ENCODE data around the gene TSPYL6. TPM values are rescaled to one million over a fixed set of nuclear protein-coding genes. Genes with fewer than 3 reads are reported as not detected.

The TSPYL6 gene
- total RNA-seq, 1 donor from 2014 or later, result not detected

- Histone ChIP-seq H4K20me1 (ENCODE audit: low read depth) (no peaks in the 10 kb centered on the region), H3K36me3 (no peaks in the 10 kb centered on the region), H3K4me2 (no peak overlapping the region), H2AFZ (replicated peaks) (no peak overlapping the region), H3K27me3 (peaks cover 24% of the 10 kb centered on the region), H3K79me2 (ENCODE audit: low read depth) (no peaks in the 10 kb centered on the region), H3K4me3 (no peak overlapping the region), H3F3A (ENCODE audit: low read depth) (no peaks in the 10 kb centered on the region), H3K9ac (no peak overlapping the region), H3K4me1 (peaks cover 10% of the 10 kb centered on the region), H3K9me3 (ENCODE audit: low read depth) (no peaks in the 10 kb centered on the region), H3K27ac (no peak overlapping the region)
- H3K36me3 Mint-ChIP-seq, result no peaks in the 10 kb centered on the region
- no peaks in the 10 kb centered on the region for H3K4me1 Mint-ChIP-seq
- H3K4me3 Mint-ChIP-seq, result no peak overlapping the region
- DNase-seq (ENCODE audit: low spot score), result no peak
- no peak overlapping the region for H3K27ac Mint-ChIP-seq
- TF ChIP-seq EZH2phosphoT487 (IDR thresholded peaks at IDR 0.05) (no peak), EZH2 (IDR thresholded peaks at IDR 0.05) (no peak), CTCF (IDR thresholded peaks at IDR 0.05) (no peak)
- H3K27me3 Mint-ChIP-seq (ENCODE audit: insufficient read depth, low read depth), result no peaks in the 10 kb centered on the region
- no peaks in the 10 kb centered on the region for H3K9me3 Mint-ChIP-seq
These were observed 29.4 kb upstream of the TSPYL6 start for GRCh38 chr2:54285451-54285850.

GRCh38 chr2:54284826-54285225 lies 28.8 kb upstream of the TSPYL6 start:
- Histone ChIP-seq H3K27ac (no peak overlapping the region), H3F3A (ENCODE audit: low read depth) (no peaks in the 10 kb centered on the region), H2AFZ (replicated peaks) (no peak overlapping the region), H3K79me2 (ENCODE audit: low read depth) (no peaks in the 10 kb centered on the region), H3K9ac (no peak overlapping the region), H3K4me2 (no peak overlapping the region), H3K36me3 (no peaks in the 10 kb centered on the region), H3K27me3 (peaks cover 17% of the 10 kb centered on the region), H3K4me1 (peaks cover 4% of the 10 kb centered on the region), H3K9me3 (ENCODE audit: low read depth) (no peaks in the 10 kb centered on the region), H4K20me1 (ENCODE audit: low read depth) (no peaks in the 10 kb centered on the region), H3K4me3 (no peak overlapping the region)
- Mint-ChIP-seq H3K4me3 (no peak overlapping the region), H3K9me3 (no peaks in the 10 kb centered on the region), H3K27me3 (ENCODE audit: insufficient read depth, low read depth) (peaks cover 2% of the 10 kb centered on the region), H3K27ac (no peak overlapping the region), H3K4me1 (no peaks in the 10 kb centered on the region), H3K36me3 (no peaks in the 10 kb centered on the region)
- DNase-seq (ENCODE audit: low spot score), result no peak
- no peak for TF ChIP-seq EZH2 (IDR thresholded peaks at IDR 0.05)
- TF ChIP-seq EZH2phosphoT487 (IDR thresholded peaks at IDR 0.05), result no peak
- TF ChIP-seq CTCF (IDR thresholded peaks at IDR 0.05), result no peak

GRCh38 chr2:54279385-54279784 lies 23.4 kb upstream of the TSPYL6 start:
- Mint-ChIP-seq H3K4me3 (no peak overlapping the region), H3K4me1 (no peaks in the 10 kb centered on the region), H3K27me3 (ENCODE audit: insufficient read depth, low read depth) (peaks cover 2% of the 10 kb centered on the region), H3K36me3 (no peaks in the 10 kb centered on the region), H3K27ac (no peak overlapping the region), H3K9me3 (no peaks in the 10 kb centered on the region)
- Histone ChIP-seq H3K4me1 (no peaks in the 10 kb centered on the region), H3K9me3 (ENCODE audit: low read depth) (no peaks in the 10 kb centered on the region), H3K36me3 (no peaks in the 10 kb centered on the region), H3F3A (ENCODE audit: low read depth) (no peaks in the 10 kb centered on the region), H3K79me2 (ENCODE audit: low read depth) (no peaks in the 10 kb centered on the region), H3K27me3 (no peaks in the 10 kb centered on the region), H3K27ac (no peak overlapping the region), H3K9ac (no peak overlapping the region), H4K20me1 (ENCODE audit: low read depth) (no peaks in the 10 kb centered on the region), H3K4me3 (no peak overlapping the region), H3K4me2 (no peak overlapping the region), H2AFZ (replicated peaks) (no peak overlapping the region)
- DNase-seq (ENCODE audit: low spot score), result no peak
- no peak for TF ChIP-seq EZH2 (IDR thresholded peaks at IDR 0.05)
- peak; percentile 38 for TF ChIP-seq CTCF (IDR thresholded peaks at IDR 0.05)
